Breast epithelium (tissue), 4 donors: ENCODE results near the gene HCK. TPM values are rescaled to one million over a fixed set of nuclear protein-coding genes. Genes with fewer than 3 reads are reported as not detected.

ENCODE experiments used
- DNase-seq, 2 donors: peaks; one replicate each; pipeline ENCODE4 v3.0.0-alpha.2; 2019; ENCODE audit warnings: low spot score in 2 of 2
- H3K27ac ChIP-seq, 2 donors: fragments of 200-600 bp; sonication (generic) in 1 of 2; one replicate each; pipeline ENCODE4 v1.5.1; 2016 to 2019; ENCODE audit warnings: mild to moderate bottlenecking in 1 of 2
- H3K27me3 ChIP-seq, 2 donors: fragments of 200-600 bp; sonication (generic) in 1 of 2; one replicate each; pipeline versions ENCODE4 v1.5.1 to v1.6.0; 2017 to 2019; ENCODE audit warnings: control low read depth in 1 of 2, mild to moderate bottlenecking in 1 of 2
- H3K36me3 ChIP-seq: fragments of 200-600 bp; one replicate; pipeline ENCODE4 v1.5.1; 2019
- H3K4me1 ChIP-seq, 2 donors: fragments of 200-600 bp; sonication (generic); one replicate each; pipeline ENCODE4 v1.5.1; 2016 to 2019; ENCODE audit warnings: control low read depth in 1 of 2
- H3K4me3 ChIP-seq, 3 donors: fragments of 200-600 bp; sonication (generic); 1 replicate in 2 of 3; 2 replicates in 1 of 3; pipeline ENCODE4 v1.5.1; 2016 to 2019; ENCODE audit warnings: mild to moderate bottlenecking in 3 of 3, moderate library complexity in 2 of 3
- H3K9me3 ChIP-seq, 2 donors: fragments of 200-600 bp; sonication (generic) in 1 of 2; one replicate each; pipeline ENCODE4 v1.5.1; 2016 to 2019; ENCODE audit warnings: control low read depth in 1 of 2
- POLR2A ChIP-seq: fragments of 450-650 bp; IDR thresholded peaks from one replicate; pipeline ENCODE4 v1.6.1; 2016; ENCODE audit warnings: antibody characterized with exemption, mild to moderate bottlenecking, moderate library complexity
- POLR2AphosphoS5 ChIP-seq, 3 donors: sonication (generic); formaldehyde crosslinking; IDR thresholded peaks; one replicate each; pipeline ENCODE4 v1.6.1; 2017; ENCODE audit warnings: antibody characterized with exemption in 3 of 3
- intact Hi-C: fragments of 100-400 bp; cut with DNase I; formaldehyde crosslinking; loops from one replicate; pipeline ENCODE4 v1.15.1; 2023; ENCODE audit warnings: low total_unique reads
- total RNA-seq, 3 donors: library from RNA; depleted of rRNA; stranded (reverse); fragments of >200 nt; gene quantifications; one replicate each; pipeline ENCODE4 v1.1.0, GENCODE V29; 2016
- TF ChIP-seq, protein P1 (sequence below), 3 donors: fragments of 450-650 bp; IDR thresholded peaks; one replicate each; pipeline ENCODE4 v1.5.1; 2016 to 2017; ENCODE audit warnings: antibody characterized with exemption in 3 of 3, mild to moderate bottlenecking in 3 of 3, moderate library complexity in 3 of 3

The HCK gene
- total RNA-seq, 3 donors from 2014 or later = 10.2 to 27.4 (median 16.0) TPM

DNA sequence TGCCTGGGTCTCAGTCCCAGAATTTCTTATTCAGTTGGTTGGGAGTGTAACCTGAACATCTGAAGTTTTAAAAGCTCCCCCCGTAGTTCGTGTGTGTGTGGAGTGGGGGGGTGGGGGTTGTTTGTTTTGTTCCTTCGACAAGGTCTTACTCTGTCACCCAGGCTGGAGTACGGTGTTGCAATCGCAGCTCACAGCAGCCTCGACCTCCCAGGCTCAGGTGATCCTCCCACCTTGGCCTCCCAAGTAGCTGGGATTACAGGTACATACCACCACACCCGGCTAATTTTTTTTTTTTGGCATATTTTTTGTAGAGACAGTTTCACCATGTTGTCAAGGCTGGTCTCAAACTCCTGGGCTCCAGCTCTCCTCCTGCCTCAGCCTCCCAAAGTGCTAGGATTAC, 38.7 kb upstream of the HCK start:
- TF ChIP-seq, protein P1, sequence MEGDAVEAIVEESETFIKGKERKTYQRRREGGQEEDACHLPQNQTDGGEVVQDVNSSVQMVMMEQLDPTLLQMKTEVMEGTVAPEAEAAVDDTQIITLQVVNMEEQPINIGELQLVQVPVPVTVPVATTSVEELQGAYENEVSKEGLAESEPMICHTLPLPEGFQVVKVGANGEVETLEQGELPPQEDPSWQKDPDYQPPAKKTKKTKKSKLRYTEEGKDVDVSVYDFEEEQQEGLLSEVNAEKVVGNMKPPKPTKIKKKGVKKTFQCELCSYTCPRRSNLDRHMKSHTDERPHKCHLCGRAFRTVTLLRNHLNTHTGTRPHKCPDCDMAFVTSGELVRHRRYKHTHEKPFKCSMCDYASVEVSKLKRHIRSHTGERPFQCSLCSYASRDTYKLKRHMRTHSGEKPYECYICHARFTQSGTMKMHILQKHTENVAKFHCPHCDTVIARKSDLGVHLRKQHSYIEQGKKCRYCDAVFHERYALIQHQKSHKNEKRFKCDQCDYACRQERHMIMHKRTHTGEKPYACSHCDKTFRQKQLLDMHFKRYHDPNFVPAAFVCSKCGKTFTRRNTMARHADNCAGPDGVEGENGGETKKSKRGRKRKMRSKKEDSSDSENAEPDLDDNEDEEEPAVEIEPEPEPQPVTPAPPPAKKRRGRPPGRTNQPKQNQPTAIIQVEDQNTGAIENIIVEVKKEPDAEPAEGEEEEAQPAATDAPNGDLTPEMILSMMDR (IDR thresholded peaks at IDR 0.05) = no peak
- TF ChIP-seq POLR2A (no peak), POLR2AphosphoS5 (IDR thresholded peaks at IDR 0.05) (no peak)
- Histone ChIP-seq H3K4me3 (no peak overlapping the region), H3K4me1 (no peaks in the 10 kb centered on the region), H3K36me3 (no peaks in the 10 kb centered on the region), H3K9me3 (no peaks in the 10 kb centered on the region), H3K27me3 (peaks cover 0 to 11% of the 10 kb centered on the region in 2 donors), H3K27ac (no peak overlapping the region)
- intact Hi-C loops = no loop called here
- DNase-seq = no peak

- DNase-seq = peak; percentile 34 to 75
- Histone ChIP-seq H3K9me3 (no peaks in the 10 kb centered on the region), H3K27ac (no peak overlapping the region), H3K36me3 (no peaks in the 10 kb centered on the region), H3K27me3 (peaks cover 0 to 32% of the 10 kb centered on the region in 2 donors), H3K4me3 (peak overlapping the region in 2 of 3 donors; percentile 61 to 84), H3K4me1 (no peaks in the 10 kb centered on the region)
- TF ChIP-seq, protein P1 (IDR thresholded peaks at IDR 0.05) = no peak
- TF ChIP-seq POLR2AphosphoS5 (IDR thresholded peaks at IDR 0.05) (no peak), POLR2A (no peak)
- intact Hi-C loops = no loop called here
Measured at GRCh38 chr20:32017711-32018251, 34.3 kb upstream of the HCK start.

DNA sequence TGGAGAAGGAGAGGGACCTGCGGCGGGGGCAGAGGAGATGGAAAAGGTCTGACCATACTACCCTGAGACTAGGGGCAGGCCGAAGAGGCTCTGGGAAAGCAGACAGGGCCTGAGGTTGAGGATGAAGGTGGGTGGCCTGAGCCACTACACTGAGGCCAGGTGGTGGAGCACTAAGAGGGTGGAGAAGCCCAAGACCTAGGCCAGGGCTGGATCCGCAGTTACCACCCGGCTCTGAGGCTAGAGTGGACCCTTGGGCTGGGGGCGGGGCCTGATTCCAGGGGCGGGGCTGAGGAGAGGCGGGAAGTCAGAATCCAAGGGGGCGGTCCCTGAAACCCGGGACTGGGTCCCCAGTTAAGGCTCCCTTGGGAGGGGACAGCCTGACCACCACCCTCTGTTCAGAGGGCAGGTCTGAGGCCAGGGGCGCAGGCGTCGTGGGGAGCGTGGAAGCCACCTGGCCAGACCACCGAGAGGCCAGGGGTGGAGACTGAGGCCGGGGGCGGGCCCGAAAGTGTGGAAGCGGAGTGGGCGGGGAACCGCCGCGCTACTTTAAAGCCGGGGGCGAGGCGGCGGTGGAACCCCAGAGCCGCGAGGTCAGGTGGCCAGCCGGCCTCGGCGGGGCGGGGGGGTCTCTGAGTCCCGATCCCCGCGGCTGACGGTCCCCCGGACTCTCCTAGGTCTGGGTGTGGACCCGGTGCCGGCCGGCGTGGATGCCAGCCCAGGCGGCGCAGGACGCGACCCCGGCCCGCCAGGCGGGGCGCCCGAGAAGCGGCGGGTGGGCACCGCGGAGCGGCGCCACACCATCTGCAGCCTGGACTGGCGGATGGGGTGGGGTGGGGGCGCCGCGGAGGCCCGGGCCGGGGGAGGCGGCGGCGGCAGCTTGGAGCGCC, 33.5 kb upstream of the HCK start:
- no peaks in the 10 kb centered on the region for H3K36me3 ChIP-seq
- peak overlapping the region; percentile 43 to 84 (median 61) for H3K4me3 ChIP-seq
- TF ChIP-seq, protein P1 (IDR thresholded peaks at IDR 0.05) = no peak
- peak; percentile 53 to 82 for DNase-seq
- H3K27ac ChIP-seq = peak overlapping the region in 1 of 2 donors; percentile 43
- H3K9me3 ChIP-seq = no peaks in the 10 kb centered on the region
- H3K27me3 ChIP-seq = peaks cover 0 to 32% of the 10 kb centered on the region in 2 donors
- intact Hi-C loops = no loop called here
- H3K4me1 ChIP-seq = no peaks in the 10 kb centered on the region

- H3K9me3 ChIP-seq = no peaks in the 10 kb centered on the region
- intact Hi-C loops = no loop called here
- peak overlapping the region; percentile 25 to 84 (median 61) for H3K4me3 ChIP-seq
- no peaks in the 10 kb centered on the region for H3K4me1 ChIP-seq
- H3K36me3 ChIP-seq = no peaks in the 10 kb centered on the region
- peaks cover 0 to 32% of the 10 kb centered on the region in 2 donors for H3K27me3 ChIP-seq
- TF ChIP-seq, protein P1 (IDR thresholded peaks at IDR 0.05) = no peak
- TF ChIP-seq POLR2AphosphoS5 (IDR thresholded peaks at IDR 0.05) = no peak
- TF ChIP-seq POLR2A = no peak
- no peak for DNase-seq
- no peak overlapping the region for H3K27ac ChIP-seq
Measured at GRCh38 chr20:32019156-32019510, 32.9 kb upstream of the HCK start.
